ENCODE measurements around the gene BAIAP2. TPM values are rescaled to one million over a fixed set of nuclear protein-coding genes. Genes with fewer than 3 reads are reported as not detected.

Gene BAIAP2
- total RNA-seq, 4 donors from 2014 or later: 35.8 to 86.8 (median 42.1) TPM

DNA sequence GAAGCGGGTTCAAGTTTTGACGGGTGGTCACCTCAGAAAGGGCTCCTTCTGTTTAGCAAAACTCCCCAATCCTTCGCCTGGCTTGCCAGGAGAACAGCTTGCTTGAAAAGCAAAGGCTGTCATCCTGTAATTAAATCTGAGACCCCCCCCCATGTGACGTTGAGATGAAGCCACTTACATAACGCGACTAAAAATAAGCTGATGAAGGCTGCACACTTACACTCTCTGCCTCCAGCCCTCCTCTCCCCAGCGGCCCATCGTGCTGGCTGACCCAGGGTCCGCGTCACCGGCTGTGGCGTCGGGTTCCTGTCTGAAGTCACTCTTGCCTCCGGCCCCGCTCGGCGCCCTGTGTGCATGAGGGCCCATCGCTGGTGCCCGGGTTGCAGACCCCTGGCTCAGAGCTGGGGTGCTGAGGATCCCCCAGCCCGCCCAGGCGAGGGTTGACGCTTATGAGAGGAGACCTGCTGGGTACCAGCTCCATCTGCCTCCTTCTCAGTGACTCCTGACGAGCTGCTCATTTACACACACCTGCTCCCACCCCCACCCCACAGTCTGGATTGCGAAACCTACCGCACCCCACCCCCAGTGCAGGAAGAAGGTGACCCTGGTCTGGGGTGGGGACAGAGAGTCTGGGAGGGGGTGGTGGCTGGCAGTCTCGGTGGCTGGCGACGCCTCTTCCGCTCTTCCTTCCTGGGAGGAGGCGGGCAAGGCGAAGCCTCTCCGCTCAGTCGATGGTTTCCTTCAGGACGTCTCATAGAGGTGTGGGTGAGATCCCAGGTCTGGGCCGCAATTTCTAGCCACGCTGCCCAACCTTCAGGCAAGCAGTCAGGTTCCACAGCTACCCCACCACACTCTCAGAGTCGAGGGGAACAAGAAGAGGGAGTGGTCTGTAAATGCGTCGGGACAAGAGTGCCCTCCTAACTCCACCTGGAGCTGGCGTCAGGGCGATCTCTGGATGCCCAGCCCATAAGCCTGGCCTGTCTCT is 3.1 kb upstream of the BAIAP2 start:
- no peak overlapping the region for H3K4me3 ChIP-seq (replicated peaks in 1 of 3)
- H3K36me3 ChIP-seq: no peaks in the 10 kb centered on the region
- intact Hi-C loops (cut with DNase I): loop anchor here (10.0 kb wide), 1 partner anchor 193 kb away; the partner anchor contains the start of gene CEP131
- TF ChIP-seq, protein P1, sequence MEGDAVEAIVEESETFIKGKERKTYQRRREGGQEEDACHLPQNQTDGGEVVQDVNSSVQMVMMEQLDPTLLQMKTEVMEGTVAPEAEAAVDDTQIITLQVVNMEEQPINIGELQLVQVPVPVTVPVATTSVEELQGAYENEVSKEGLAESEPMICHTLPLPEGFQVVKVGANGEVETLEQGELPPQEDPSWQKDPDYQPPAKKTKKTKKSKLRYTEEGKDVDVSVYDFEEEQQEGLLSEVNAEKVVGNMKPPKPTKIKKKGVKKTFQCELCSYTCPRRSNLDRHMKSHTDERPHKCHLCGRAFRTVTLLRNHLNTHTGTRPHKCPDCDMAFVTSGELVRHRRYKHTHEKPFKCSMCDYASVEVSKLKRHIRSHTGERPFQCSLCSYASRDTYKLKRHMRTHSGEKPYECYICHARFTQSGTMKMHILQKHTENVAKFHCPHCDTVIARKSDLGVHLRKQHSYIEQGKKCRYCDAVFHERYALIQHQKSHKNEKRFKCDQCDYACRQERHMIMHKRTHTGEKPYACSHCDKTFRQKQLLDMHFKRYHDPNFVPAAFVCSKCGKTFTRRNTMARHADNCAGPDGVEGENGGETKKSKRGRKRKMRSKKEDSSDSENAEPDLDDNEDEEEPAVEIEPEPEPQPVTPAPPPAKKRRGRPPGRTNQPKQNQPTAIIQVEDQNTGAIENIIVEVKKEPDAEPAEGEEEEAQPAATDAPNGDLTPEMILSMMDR (IDR thresholded peaks at IDR 0.05): no peak
- TF ChIP-seq POLR2A (IDR thresholded peaks at IDR 0.05): no peak
- peaks cover 13 to 38% of the 10 kb centered on the region in 2 donors for H3K4me1 ChIP-seq
- peak overlapping the region in 1 of 3 donors; percentile 38 for H3K27ac ChIP-seq
- no peak for DNase-seq
- WGBS, 2 donors: 88 to 90% methylated on average over 33 to 38 of the region's 41 CpGs
- H3K27me3 ChIP-seq: no peaks in the 10 kb centered on the region
- no peaks in the 10 kb centered on the region for H3K9me3 ChIP-seq

DNA sequence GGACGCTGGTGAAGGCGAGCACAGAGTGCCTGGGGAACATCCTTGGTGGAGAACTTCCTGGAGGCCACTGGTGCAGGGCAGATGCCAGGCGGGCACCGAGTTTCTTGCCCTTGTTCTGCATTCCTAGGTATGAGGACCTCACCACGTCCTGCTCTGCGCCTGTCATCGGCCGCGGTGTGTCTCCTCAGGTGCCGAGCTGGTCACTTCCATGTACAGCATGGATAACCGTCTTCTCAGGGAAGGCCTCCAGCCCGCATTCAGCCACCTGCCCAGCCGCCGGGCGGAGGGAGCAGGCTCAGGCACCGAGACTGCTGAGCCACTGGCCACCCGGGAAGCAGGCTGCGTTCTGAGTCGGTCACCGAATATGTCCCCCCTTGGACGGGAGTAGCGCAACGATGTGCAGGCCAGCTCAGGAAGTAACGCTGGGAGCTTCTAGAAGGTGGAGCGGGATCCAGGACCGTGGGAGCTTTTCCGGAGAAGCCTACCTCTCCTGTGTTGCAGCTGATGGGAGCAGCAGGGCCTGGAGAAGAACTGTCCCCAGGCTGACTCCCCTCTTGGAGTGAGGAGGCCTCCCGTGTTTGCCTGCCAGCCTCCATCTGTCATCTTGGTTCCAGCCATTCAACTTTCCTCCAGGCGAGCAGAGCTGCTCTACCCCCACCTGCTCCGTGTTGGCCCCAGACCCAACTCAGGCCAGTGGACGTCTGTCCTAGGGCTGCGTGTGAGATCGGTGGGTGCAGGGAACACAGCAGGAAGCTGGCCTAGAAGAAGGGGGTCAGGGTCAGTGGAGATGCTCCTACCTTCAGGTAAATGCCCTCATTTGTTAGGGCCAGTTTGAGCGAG is 2.1 kb upstream of the BAIAP2 start:
- H3K9me3 ChIP-seq: no peaks in the 10 kb centered on the region
- no peak overlapping the region for H3K27ac ChIP-seq
- no peak overlapping the region for H3K4me3 ChIP-seq (replicated peaks in 1 of 3)
- no peaks in the 10 kb centered on the region for H3K36me3 ChIP-seq
- H3K4me1 ChIP-seq: peaks cover 24 to 40% of the 10 kb centered on the region in 2 donors
- TF ChIP-seq, protein P1 (IDR thresholded peaks at IDR 0.05): no peak
- intact Hi-C loops (cut with DNase I): loop anchor here (10.0 kb wide), 1 partner anchor 192 kb away; the partner anchor contains the start of gene CEP131
- WGBS, 2 donors: 87 to 93% methylated on average over 28 to 32 of the region's 34 CpGs
- no peak for DNase-seq
- H3K27me3 ChIP-seq: no peaks in the 10 kb centered on the region

DNA sequence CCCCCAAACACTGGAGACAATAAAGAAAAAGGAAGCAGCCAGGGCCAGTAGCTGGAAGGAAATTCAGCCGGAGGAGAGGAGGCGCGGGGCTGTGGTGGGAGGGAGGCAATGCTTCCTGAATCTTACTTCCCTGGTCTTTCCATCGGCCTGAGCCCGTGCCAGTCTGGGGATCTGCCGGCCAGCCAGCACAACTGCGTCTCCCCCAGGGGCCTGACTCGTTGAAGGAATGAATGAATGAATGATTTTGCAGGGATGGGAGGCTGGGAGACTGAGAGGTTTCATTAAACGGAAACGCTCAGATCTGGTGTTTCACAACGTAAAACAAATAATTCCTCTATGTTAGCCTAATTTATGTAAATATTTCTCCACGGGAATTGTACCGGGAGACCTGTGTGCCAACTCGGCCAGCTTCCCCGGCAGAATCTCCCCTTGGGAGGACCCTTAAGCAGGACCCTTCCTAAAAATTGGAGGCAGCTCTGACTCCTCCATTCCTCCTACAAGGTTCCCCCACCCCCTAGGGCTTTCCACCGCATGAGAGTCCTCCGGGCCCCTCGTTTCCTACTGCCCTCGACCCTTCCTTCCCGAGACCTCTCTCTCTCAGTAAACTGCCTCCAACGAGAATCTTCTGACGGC is 1.3 kb upstream of the BAIAP2 start:
- intact Hi-C loops (cut with DNase I): loop anchor here (10.0 kb wide), 1 partner anchor 191 kb away; the partner anchor contains the start of gene CEP131
- no peak for DNase-seq
- no peaks in the 10 kb centered on the region for H3K27me3 ChIP-seq
- peaks cover 31 to 41% of the 10 kb centered on the region in 2 donors for H3K4me1 ChIP-seq
- H3K9me3 ChIP-seq: no peaks in the 10 kb centered on the region
- H3K27ac ChIP-seq: no peak overlapping the region
- no peak for TF ChIP-seq POLR2A (IDR thresholded peaks at IDR 0.05)
- TF ChIP-seq, protein P1 (IDR thresholded peaks at IDR 0.05): no peak
- H3K4me3 ChIP-seq (replicated peaks in 1 of 3): peak overlapping the region in 2 of 3 donors; percentile 64 to 68
- whole genome bisulfite sequencing, 2 donors: 31 to 32% methylated on average over 22 of the region's 22 CpGs
- no peaks in the 10 kb centered on the region for H3K36me3 ChIP-seq

DNA sequence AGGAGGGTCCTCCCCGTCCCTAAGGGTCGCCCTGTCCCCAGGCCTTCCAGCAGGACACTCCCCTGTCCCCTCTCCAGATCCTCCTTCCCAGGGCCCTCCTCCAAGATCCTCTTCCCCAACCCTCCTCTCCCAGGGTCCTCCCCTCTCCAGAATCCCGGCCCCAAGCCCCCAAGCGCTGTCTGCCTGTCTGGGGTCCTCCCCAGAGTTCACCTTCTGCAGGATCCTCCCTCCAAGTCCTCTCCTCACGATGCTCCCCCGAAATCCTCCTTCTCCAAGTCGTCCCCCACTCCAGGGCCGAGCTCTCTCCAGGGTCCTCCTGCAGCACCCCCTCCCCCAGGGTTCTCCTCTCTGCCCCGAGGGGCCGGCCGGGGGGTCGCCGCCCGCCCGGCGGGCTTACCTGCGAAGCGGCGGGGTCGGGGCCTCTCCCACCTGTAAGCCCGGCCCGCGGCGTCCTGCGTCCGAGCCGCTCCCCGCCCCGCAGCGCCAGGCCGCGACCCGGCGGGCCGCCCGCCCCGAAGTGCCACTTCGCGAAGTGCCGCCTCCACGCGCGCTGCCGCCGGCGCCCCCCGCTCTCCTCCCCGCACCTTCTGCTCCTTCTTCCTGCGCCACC is 678 bp upstream of the BAIAP2 start:
- no peak for DNase-seq
- no peak for TF ChIP-seq POLR2A (IDR thresholded peaks at IDR 0.05)
- peak overlapping the region; percentile 29 to 68 (median 64) for H3K4me3 ChIP-seq (replicated peaks in 1 of 3)
- WGBS, 2 donors: 0 to 3% methylated on average over 15 to 19 of the region's 49 CpGs
- peaks cover 36 to 47% of the 10 kb centered on the region in 2 donors for H3K4me1 ChIP-seq
- H3K27ac ChIP-seq: no peak overlapping the region
- intact Hi-C loops (cut with DNase I): loop anchor here (10.0 kb wide), 1 partner anchor 191 kb away; the partner anchor contains the start of gene CEP131
- no peaks in the 10 kb centered on the region for H3K27me3 ChIP-seq
- H3K9me3 ChIP-seq: no peaks in the 10 kb centered on the region
- H3K36me3 ChIP-seq: no peaks in the 10 kb centered on the region

Data from thyroid gland (tissue), 4 donors.